HG02678 (cell line): ENCODE data around the gene CADM4.
"Not testable (repeated sequence)": the region's sequence is repeated elsewhere in the genome, so short reads cannot be mapped to it uniquely, and the experiment has no call there.

Experiments
- ATAC-seq: cut with Tn5 transposase; IDR thresholded peaks from one replicate; pipeline ENCODE4 v1.9.1; 2021; ENCODE audit warnings: mild to moderate bottlenecking, moderate library complexity; ENCODE audit not compliant: unreplicated experiment

CADM4 gene

DNA sequence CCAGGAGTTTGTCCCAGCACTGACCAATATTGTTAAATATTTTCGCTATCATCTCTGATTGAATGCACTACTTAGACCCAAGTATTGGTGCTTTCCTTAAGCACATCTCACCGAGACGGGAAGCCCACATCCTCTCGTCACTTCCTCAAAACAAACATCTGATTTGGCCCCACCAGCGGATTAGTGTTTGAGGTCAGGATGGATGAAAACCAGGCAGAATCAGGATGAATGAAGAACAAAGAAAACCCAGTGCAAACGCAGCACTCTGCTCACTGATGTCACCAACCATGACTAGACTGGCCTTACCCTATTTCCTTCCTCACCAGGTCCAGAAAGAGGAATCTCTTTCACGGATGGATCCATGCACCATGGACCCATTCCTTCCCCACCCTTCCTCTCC lies 24.4 kb upstream of the CADM4 start:
- ATAC-seq, result no peak

DNA sequence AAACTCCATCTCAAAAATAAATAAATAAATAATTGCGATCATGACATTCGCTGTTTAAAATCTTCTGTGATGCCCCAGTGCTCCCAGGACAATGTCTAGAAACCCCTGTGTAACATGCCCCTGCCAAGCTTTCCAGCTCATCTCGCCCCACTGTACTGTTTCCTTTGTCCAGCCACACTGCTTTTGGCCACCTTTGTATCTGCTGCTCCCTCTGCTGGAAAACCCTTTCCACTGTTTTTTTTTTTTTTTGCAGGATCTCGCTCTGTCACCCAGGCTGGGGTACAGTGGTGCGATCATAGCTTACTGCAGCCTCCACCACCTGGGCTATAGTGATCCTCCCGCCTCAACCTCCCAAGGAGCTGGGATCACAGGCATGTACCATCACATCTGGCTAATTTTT lies 22.8 kb upstream of the CADM4 start:
- no peak for ATAC-seq

- ATAC-seq, result no peak
Measured at GRCh38 chr19:43660971-43661360, 21.3 kb upstream of the CADM4 start.

- ATAC-seq, result no peak
Measured at GRCh38 chr19:43660301-43660970, 20.8 kb upstream of the CADM4 start.

- ATAC-seq, result no peak
Measured at GRCh38 chr19:43658494-43658893, 18.8 kb upstream of the CADM4 start.

GRCh38 chr19:43658001-43658400 lies 18.4 kb upstream of the CADM4 start:
- no peak for ATAC-seq

- ATAC-seq, result no peak
Measured at GRCh38 chr19:43656436-43656835, 16.8 kb upstream of the CADM4 start.

DNA sequence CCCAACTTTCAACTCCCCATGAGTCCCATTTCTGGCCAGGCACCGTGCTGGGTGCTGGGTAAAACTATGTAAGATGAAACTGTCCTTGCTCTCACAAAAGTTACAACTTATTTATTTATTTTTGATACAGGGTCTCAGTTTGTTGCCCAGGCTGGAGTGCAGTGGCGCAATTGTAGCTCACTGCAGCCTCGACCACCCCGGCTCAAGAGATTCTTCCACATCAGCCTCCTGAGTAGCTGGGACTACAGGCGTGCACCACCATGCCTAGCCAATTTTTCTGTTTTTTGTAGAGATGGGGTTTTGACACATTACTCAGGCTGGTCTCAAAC lies 12.9 kb upstream of the CADM4 start:
- no peak for ATAC-seq

- no peak for ATAC-seq
Measured at GRCh38 chr19:43651758-43652545, 12.3 kb upstream of the CADM4 start.

DNA sequence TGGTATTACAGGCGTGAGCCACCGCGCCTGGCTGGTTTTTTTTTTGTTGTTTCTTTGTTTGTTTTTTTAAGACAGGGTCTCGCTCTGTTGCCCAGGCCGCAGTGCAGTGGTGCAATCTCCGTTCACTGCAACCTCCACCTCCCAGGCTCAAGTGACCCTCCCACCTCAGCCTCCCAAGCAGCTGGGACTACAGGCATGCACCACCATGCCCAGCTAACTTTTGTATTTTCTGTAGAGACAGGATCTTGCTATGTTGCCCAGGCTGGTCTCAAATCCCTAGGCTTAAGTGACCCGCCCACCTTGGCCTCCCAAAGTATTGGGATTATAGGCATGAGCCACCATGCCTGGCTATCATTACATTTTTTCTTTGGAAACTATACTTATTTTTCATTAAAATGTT lies 10.6 kb upstream of the CADM4 start:
- not testable (repeated sequence) for ATAC-seq

DNA sequence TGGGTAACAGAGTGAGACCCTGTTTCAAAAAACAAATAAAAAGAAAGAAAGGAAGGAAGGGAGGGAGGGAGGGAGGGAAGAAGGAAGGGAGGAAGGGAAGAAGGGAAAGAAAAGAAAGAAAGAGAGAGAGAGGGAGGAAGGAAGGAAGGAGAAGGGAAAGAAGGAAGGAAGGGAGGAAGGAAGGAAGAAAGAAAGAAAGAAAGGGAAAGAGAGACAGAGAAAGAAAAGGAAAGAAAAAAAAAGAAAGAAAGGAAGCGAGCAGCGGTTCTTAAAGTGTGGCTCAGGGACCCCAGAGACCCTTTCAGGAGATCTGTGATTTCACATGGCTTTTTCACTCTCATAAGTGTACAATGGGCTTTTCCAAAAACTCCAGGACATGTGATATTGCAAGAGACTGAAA lies 9.9 kb upstream of the CADM4 start:
- ATAC-seq, result no peak

DNA sequence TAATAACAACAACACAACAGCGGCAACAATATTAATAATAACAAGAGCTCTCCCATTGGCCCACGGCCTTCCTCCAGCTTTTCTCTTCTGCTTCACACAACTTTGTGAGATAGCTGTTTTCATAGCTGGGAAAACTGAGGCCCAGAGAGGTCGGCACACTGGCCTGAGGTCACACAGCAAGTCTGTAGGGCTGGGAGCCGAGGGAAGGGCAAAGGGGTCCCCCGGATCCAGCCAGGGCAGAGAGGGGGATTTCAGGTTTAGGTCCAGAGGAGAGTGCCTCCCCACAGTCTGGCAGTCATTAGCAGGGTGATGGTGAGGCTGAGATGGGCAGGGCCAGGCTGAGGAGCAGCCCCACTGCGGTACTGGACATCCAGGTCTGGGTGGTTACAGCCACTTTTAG lies 9.0 kb upstream of the CADM4 start:
- ATAC-seq, result no peak

GRCh38 chr19:43644181-43644580 lies 4.5 kb upstream of the CADM4 start:
- no peak for ATAC-seq

GRCh38 chr19:43643326-43643725 lies 3.7 kb upstream of the CADM4 start:
- ATAC-seq, result no peak

DNA sequence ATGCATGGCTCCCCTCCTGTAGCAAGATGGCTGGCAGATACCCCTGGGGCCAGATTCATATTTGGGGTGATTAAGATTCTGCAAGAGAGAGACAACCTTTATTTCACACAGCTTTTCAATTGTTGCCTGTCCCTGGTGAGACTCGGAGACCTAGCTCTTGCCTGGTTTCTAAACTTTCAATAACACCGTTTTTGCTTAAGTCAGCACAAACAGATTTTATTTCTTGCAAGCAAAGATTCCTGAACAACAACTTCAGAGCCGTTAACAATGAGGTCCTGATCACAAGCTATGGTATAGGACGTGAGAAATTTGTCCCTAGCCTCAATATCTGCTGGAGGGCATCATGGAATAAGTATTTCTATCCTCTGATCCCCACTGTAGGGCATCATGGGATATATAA lies 2.9 kb upstream of the CADM4 start:
- ATAC-seq, result no peak

GRCh38 chr19:43641333-43641732 lies 1.7 kb upstream of the CADM4 start:
- ATAC-seq, result no peak

GRCh38 chr19:43640424-43640757 lies 741 bp upstream of the CADM4 start:
- no peak for ATAC-seq

DNA sequence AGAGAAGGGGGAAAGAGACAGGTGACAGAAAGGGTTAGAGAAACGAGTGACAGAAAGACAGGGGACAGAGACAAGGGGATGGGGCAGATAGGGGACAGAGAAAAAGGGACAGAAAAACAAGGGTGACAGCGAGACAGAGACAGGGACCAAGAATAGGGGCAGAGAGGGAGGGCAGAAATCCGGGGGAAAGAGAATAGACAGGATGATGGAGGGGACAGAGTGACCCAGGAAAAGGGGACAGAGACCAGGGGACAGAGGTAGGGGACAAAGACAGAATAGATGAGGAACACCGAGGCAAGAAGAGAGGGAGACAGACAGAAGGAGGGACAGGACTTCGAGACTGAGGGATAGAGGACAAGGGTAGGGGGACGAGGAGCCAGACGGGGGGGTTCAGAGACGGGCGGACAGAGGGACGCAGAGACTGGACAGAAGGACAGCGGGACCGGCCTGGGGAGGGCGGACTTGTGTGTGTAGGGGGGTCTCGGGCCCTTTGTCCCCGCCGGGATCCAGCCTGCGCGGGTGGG lies 593 bp downstream of the CADM4 start:
- no peak for ATAC-seq

GRCh38 chr19:43638214-43638994 lies 1.2 kb downstream of the CADM4 start:
- ATAC-seq, result no peak

GRCh38 chr19:43636121-43636683 lies 3.4 kb downstream of the CADM4 start:
- ATAC-seq, result no peak

DNA sequence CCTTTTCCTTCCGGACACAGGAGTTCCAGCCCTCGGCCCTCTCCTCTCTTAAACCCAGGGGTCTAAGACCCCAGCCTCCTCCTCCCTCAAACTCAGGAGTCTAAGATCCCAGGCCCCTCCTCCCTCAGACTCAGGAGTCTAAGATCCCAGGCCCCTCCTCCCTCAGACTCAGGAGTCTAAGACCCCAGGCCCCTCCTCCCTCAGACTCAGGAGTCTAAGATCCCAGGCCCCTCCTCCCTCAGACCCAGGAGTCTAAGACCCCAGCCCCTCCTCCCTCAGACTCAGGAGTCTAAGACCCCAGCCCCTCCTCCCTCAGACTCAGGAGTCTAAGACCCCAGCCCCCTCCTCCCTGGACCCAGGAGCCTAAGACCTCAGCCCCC lies 4.1 kb downstream of the CADM4 start:
- ATAC-seq, result not testable (repeated sequence)
